Measurements from ENCODE around the gene FBXL7.

FBXL7 gene
- 0 to 0.09 (median 0.02) reads per million in 18 experiments for total RNA-seq

- DNase-seq: no peak
Measured at GRCh38 chr5:15499528-15500324, at the start of gene FBXL7. TSS of gene FBXL7 (plus strand) at chr5:15500180.

GRCh38 chr5:15450473-15450872, 49.5 kb upstream of the FBXL7 start:
- DNase-seq: no peak

- no peak for DNase-seq
Measured at GRCh38 chr5:15450949-15451348, 49.0 kb upstream of the FBXL7 start.

GRCh38 chr5:15452030-15452429, 48.0 kb upstream of the FBXL7 start:
- no peak for DNase-seq

- DNase-seq: no peak
Measured at GRCh38 chr5:15452781-15453180, 47.2 kb upstream of the FBXL7 start.

GRCh38 chr5:15459200-15459599, 40.8 kb upstream of the FBXL7 start:
- DNase-seq: no peak

- no peak for DNase-seq
Measured at GRCh38 chr5:15463231-15463980, 36.6 kb upstream of the FBXL7 start.

- no peak for DNase-seq
Measured at GRCh38 chr5:15472116-15472515, 27.9 kb upstream of the FBXL7 start.

- DNase-seq: no peak
Measured at GRCh38 chr5:15474143-15474719, 25.7 kb upstream of the FBXL7 start.

GRCh38 chr5:15475367-15475766, 24.6 kb upstream of the FBXL7 start:
- no peak for DNase-seq

- DNase-seq: no peak
Measured at GRCh38 chr5:15476977-15477376, 23.0 kb upstream of the FBXL7 start.

- no peak for DNase-seq
Measured at GRCh38 chr5:15480436-15480835, 19.5 kb upstream of the FBXL7 start.

- DNase-seq: no peak
Measured at GRCh38 chr5:15483351-15484097, 16.5 kb upstream of the FBXL7 start.

- DNase-seq: no peak
Measured at GRCh38 chr5:15487228-15487627, 12.8 kb upstream of the FBXL7 start.

GRCh38 chr5:15489571-15490235, 10.3 kb upstream of the FBXL7 start:
- no peak for DNase-seq

- DNase-seq: no peak
Measured at GRCh38 chr5:15492545-15492944, 7.4 kb upstream of the FBXL7 start.

GRCh38 chr5:15493501-15493900, 6.5 kb upstream of the FBXL7 start:
- no peak for DNase-seq

- DNase-seq: no peak
Measured at GRCh38 chr5:15495026-15495425, 5.0 kb upstream of the FBXL7 start.

- no peak for DNase-seq
Measured at GRCh38 chr5:15496886-15497285, 3.1 kb upstream of the FBXL7 start.

- no peak for DNase-seq
Measured at GRCh38 chr5:15500325-15501001, 483 bp downstream of the FBXL7 start.

GRCh38 chr5:15501091-15501791, 1.3 kb downstream of the FBXL7 start:
- DNase-seq: no peak
